HepG2 (cell line): ENCODE measurements around the gene ZDHHC21. TPM values are rescaled to one million over a fixed set of nuclear protein-coding genes. Genes with fewer than 3 reads are reported as not detected.

Experiments
- DBP ChIP-seq: sonication (generic); formaldehyde crosslinking; IDR thresholded peaks from 2 replicates; pipeline ENCODE4 v1.4.0; 2020; ENCODE audit warnings: missing genetic modification reagents; ENCODE audit errors: not compliant biosample characterization
- FOSL1 ChIP-seq: sonication (generic); formaldehyde crosslinking; IDR thresholded peaks from 2 replicates; pipeline ENCODE4 v1.9.0; 2021; ENCODE audit warnings: missing genetic modification reagents, borderline replicate concordance
- GATA4 ChIP-seq: sonication (generic); IDR thresholded peaks from 2 replicates; pipeline ENCODE4 v1.6.1; 2016; ENCODE audit warnings: antibody characterized with exemption, low read depth, borderline replicate concordance
- GLMP ChIP-seq: sonication (generic); formaldehyde crosslinking; IDR thresholded peaks from 2 replicates; pipeline ENCODE4 v1.9.0; 2021; ENCODE audit warnings: missing genetic modification reagents, mild to moderate bottlenecking, borderline replicate concordance
- GTF3A ChIP-seq: sonication (generic); formaldehyde crosslinking; conservative IDR thresholded peaks from 2 replicates; pipeline ENCODE4 v1.4.0; 2020; ENCODE audit warnings: mild to moderate bottlenecking, missing genetic modification reagents
- HMGA1 ChIP-seq: sonication (generic); formaldehyde crosslinking; conservative IDR thresholded peaks from 2 replicates; pipeline ENCODE4 v1.4.0; 2020; ENCODE audit warnings: missing genetic modification reagents
- HOXA3 ChIP-seq: sonication (generic); formaldehyde crosslinking; IDR thresholded peaks from 2 replicates; pipeline ENCODE4 v1.5.0; 2020; ENCODE audit warnings: missing genetic modification reagents
- MAF1 ChIP-seq: sonication (generic); formaldehyde crosslinking; IDR thresholded peaks from 2 replicates; pipeline ENCODE4 v1.5.0; 2020; ENCODE audit warnings: missing genetic modification reagents, borderline replicate concordance
- NFYC ChIP-seq: IDR thresholded peaks from 2 replicates; pipeline ENCODE4 v1.6.1; 2016; ENCODE audit warnings: missing genetic modification reagents, missing compliant biosample characterization
- NR0B2 ChIP-seq: sonication (generic); formaldehyde crosslinking; IDR thresholded peaks from 2 replicates; pipeline ENCODE4 v1.4.0; 2020; ENCODE audit warnings: mild to moderate bottlenecking, missing genetic modification reagents
- NR2F6 ChIP-seq, 2 experiments: IDR thresholded peaks; 2 replicates each; pipeline ENCODE4 v1.6.1; 2016; ENCODE audit warnings: antibody characterized with exemption in 1 of 2, mild to moderate bottlenecking in 1 of 2
- RFXAP ChIP-seq: sonication (generic); formaldehyde crosslinking; IDR thresholded peaks from 2 replicates; pipeline ENCODE4 v1.4.0; 2020; ENCODE audit warnings: missing genetic modification reagents, borderline replicate concordance
- SNRNP70 ChIP-seq: fragments of 200-400 bp; formaldehyde crosslinking; IDR thresholded peaks from 2 replicates; pipeline ENCODE4 v1.6.1; 2017; ENCODE audit warnings: mild to moderate bottlenecking, low read depth, low read length, moderate library complexity
- STAT6 ChIP-seq: sonication (generic); formaldehyde crosslinking; IDR thresholded peaks from 2 replicates; pipeline ENCODE4 v1.4.0; 2020; ENCODE audit warnings: missing genetic modification reagents, mild to moderate bottlenecking, borderline replicate concordance
- TBP ChIP-seq: sonication (generic); formaldehyde crosslinking; IDR thresholded peaks from 2 replicates; pipeline ENCODE4 v1.5.0; 2020; ENCODE audit warnings: missing genetic modification reagents
- THYN1 ChIP-seq: sonication (generic); formaldehyde crosslinking; IDR thresholded peaks from 2 replicates; pipeline ENCODE4 v1.8.1; 2023; ENCODE audit warnings: low read depth, mild to moderate bottlenecking, moderate library complexity, missing genetic modification reagents, borderline replicate concordance
- ZBTB8A ChIP-seq: sonication (generic); formaldehyde crosslinking; IDR thresholded peaks from 2 replicates; pipeline ENCODE4 v1.4.0; 2020; ENCODE audit warnings: mild to moderate bottlenecking, low read depth, missing genetic modification reagents, borderline replicate concordance
- ZNF10 ChIP-seq: sonication (generic); formaldehyde crosslinking; IDR thresholded peaks from 2 replicates; pipeline ENCODE4 v1.4.0; 2020; ENCODE audit warnings: mild to moderate bottlenecking, low read depth, missing genetic modification reagents, borderline replicate concordance
- ZNF235 ChIP-seq: sonication (generic); formaldehyde crosslinking; IDR thresholded peaks from 2 replicates; pipeline ENCODE4 v1.8.1; 2023; ENCODE audit warnings: mild to moderate bottlenecking, missing genetic modification reagents, borderline replicate concordance
- ZNF512 ChIP-seq: sonication (generic); formaldehyde crosslinking; IDR thresholded peaks from 2 replicates; pipeline ENCODE4 v1.4.0; 2020; ENCODE audit warnings: mild to moderate bottlenecking, missing genetic modification reagents
- ZNF607 ChIP-seq: sonication (generic); formaldehyde crosslinking; IDR thresholded peaks from 2 replicates; pipeline ENCODE4 v1.5.1; 2020; ENCODE audit warnings: missing genetic modification reagents, mild to moderate bottlenecking, borderline replicate concordance
- ZNF644 ChIP-seq: IDR thresholded peaks from 2 replicates; pipeline ENCODE4 v1.6.1; 2016; ENCODE audit warnings: low read depth
- polyA plus RNA-seq, 8 experiments: library from polyadenylated mRNA; depleted of rRNA in 3 of 8; stranded (reverse) in 7 of 8; unstranded in 1 of 8; fragments of >200 nt; fragmentation: Illumina TruSeq in 4 of 8; extraction: Trizol in 4 of 8; gene quantifications; 2 replicates each; pipeline versions ENCODE4 v1.2.1 to v1.2.3, GENCODE V29; 2011 to 2016; ENCODE audit warnings: low read depth in 4 of 8, missing spikeins in 1 of 8, mixed read lengths in 1 of 8; ENCODE audit not compliant: insufficient read depth in 1 of 8
- total RNA-seq, 5 experiments: library from RNA; depleted of rRNA; stranded (reverse); fragments of >200 nt; fragmentation: Illumina TruSeq; extraction: Trizol; gene quantifications; 2 replicates each; pipeline ENCODE4 v1.2.3, GENCODE V29; 2016; ENCODE audit warnings: low read depth in 1 of 5

Gene ZDHHC21
- total and polyA plus RNA-seq, 2 of the 13 experiments (the other 11 are each of a cell fraction or from before 2014, with no cell fraction given), result 2.4 to 3.7 TPM

- TF ChIP-seq GLMP (CRISPR knock-in tag) (no peak), RFXAP (CRISPR knock-in tag) (no peak; the same call in 1 of the 2 replicates), MAF1 (CRISPR knock-in tag) (no peak), HOXA3 (CRISPR knock-in tag) (peak; percentile 29; the same call in 1 of the 2 replicates), ZNF10 (CRISPR knock-in tag) (no peak), ZNF235 (CRISPR knock-in tag) (no peak), THYN1 (CRISPR knock-in tag) (no peak), GTF3A (CRISPR knock-in tag) (no peak), DBP (CRISPR knock-in tag) (no peak), ZNF644 (CRISPR knock-in tag) (no peak), ZNF607 (CRISPR knock-in tag) (peak; percentile 92), STAT6 (CRISPR knock-in tag) (no peak), TBP (CRISPR knock-in tag) (no peak), NR0B2 (CRISPR knock-in tag) (0 out of 2 replicates have a peak, but pooled peaks have one; percentile 57), SNRNP70 (no peak), FOSL1 (CRISPR knock-in tag) (no peak), NR2F6 (IDR thresholded peaks at IDR 0.05) (no peak), NR2F6 (CRISPR knock-in tag; IDR thresholded peaks at IDR 0.05) (no peak), GATA4 (no peak), ZBTB8A (no peak), ZNF512 (no peak), HMGA1 (no peak), NFYC (CRISPR knock-in tag) (no peak)
Measured at GRCh38 chr9:14693251-14693861, at the start of gene ZDHHC21 (continued).
